ENCODE measurements around the gene KCNG2. TPM values are rescaled to one million over a fixed set of nuclear protein-coding genes. Genes with fewer than 3 reads are reported as not detected.

KCNG2 gene
- total RNA-seq, 1 donor from 2014 or later = not detected

- ATAC-seq = peak; percentile 83
- peak; percentile 53 for DNase-seq
- intact Hi-C loops (cut with micrococcal nuclease) = no loop called here
Observed at GRCh38 chr18:79924814-79925731, 127.3 kb downstream of the KCNG2 start.

- intact Hi-C loops (cut with micrococcal nuclease) = no loop called here
- ATAC-seq = no peak
Observed at GRCh38 chr18:79926306-79926705, 128.6 kb downstream of the KCNG2 start.

GRCh38 chr18:79926715-79927606 is 129.2 kb downstream of the KCNG2 start:
- DNase-seq = peak; percentile 27
- intact Hi-C loops (cut with micrococcal nuclease) = no loop called here

More at GRCh38 chr18:79926306-79926705, 128.6 kb downstream of the KCNG2 start:
- DNase-seq = no peak

GRCh38 chr18:79927607-79928562 is 130.1 kb downstream of the KCNG2 start:
- DNase-seq = peak; percentile 31
- no peak for ATAC-seq
- intact Hi-C loops (cut with micrococcal nuclease) = no loop called here

More at GRCh38 chr18:79926715-79927606, 129.2 kb downstream of the KCNG2 start:
- no peak for ATAC-seq

GRCh38 chr18:79928563-79928960 is 130.8 kb downstream of the KCNG2 start:
- DNase-seq = no peak
- ATAC-seq = no peak
- intact Hi-C loops (cut with micrococcal nuclease) = no loop called here

GRCh38 chr18:79930020-79930642 is 132.4 kb downstream of the KCNG2 start:
- intact Hi-C loops (cut with micrococcal nuclease) = no loop called here
- ATAC-seq = no peak
- DNase-seq = no peak

- ATAC-seq (no peak), DNase-seq (no peak)
- intact Hi-C loops (cut with micrococcal nuclease) = no loop called here
Observed at GRCh38 chr18:79931475-79931874, 133.7 kb downstream of the KCNG2 start.

GRCh38 chr18:79932907-79933306 is 135.2 kb downstream of the KCNG2 start:
- intact Hi-C loops (cut with micrococcal nuclease) = no loop called here
- ATAC-seq (no peak), DNase-seq (no peak)

- intact Hi-C loops (cut with micrococcal nuclease) = no loop called here
- peak; percentile 58 for ATAC-seq
- no peak for DNase-seq
Observed at GRCh38 chr18:79933765-79934164, 136.0 kb downstream of the KCNG2 start.

GRCh38 chr18:79934311-79935097 is 136.8 kb downstream of the KCNG2 start:
- ATAC-seq = peak; percentile 98
- intact Hi-C loops (cut with micrococcal nuclease) = no loop called here
- peak; percentile 67 for DNase-seq

- ATAC-seq = no peak
- intact Hi-C loops (cut with micrococcal nuclease) = no loop called here
- no peak for DNase-seq
Observed at GRCh38 chr18:79935098-79935480, 137.4 kb downstream of the KCNG2 start.

- intact Hi-C loops (cut with micrococcal nuclease) = no loop called here
- no peak for DNase-seq
- no peak for ATAC-seq
Observed at GRCh38 chr18:79935499-79935898, 137.8 kb downstream of the KCNG2 start.

- ATAC-seq (no peak), DNase-seq (no peak)
- intact Hi-C loops (cut with micrococcal nuclease) = no loop called here
Observed at GRCh38 chr18:79935925-79936324, 138.2 kb downstream of the KCNG2 start.

- intact Hi-C loops (cut with micrococcal nuclease) = no loop called here
- no peak for DNase-seq
Observed at GRCh38 chr18:79936641-79937040, 138.9 kb downstream of the KCNG2 start.

GRCh38 chr18:79937103-79937860 is 139.5 kb downstream of the KCNG2 start:
- ATAC-seq (no peak), DNase-seq (no peak)
- intact Hi-C loops (cut with micrococcal nuclease) = no loop called here

More at GRCh38 chr18:79936641-79937040, 138.9 kb downstream of the KCNG2 start:
- no peak for ATAC-seq

- DNase-seq (no peak), ATAC-seq (no peak)
- intact Hi-C loops (cut with micrococcal nuclease) = no loop called here
Observed at GRCh38 chr18:79938196-79938595, 140.5 kb downstream of the KCNG2 start.

GRCh38 chr18:79939096-79939495 is 141.4 kb downstream of the KCNG2 start:
- no peak for DNase-seq
- intact Hi-C loops (cut with micrococcal nuclease) = no loop called here
- no peak for ATAC-seq

Data from left ventricle myocardium superior (tissue), 1 donor.